GM19395 (cell line): ENCODE results near the gene SNAI3.

Source experiments
- ATAC-seq: cut with Tn5 transposase; IDR thresholded peaks from one replicate; pipeline ENCODE4 v1.9.1; 2021; ENCODE audit warnings: mild to moderate bottlenecking, moderate library complexity; ENCODE audit not compliant: unreplicated experiment

The SNAI3 gene

GRCh38 chr16:88651989-88652761 lies 34.1 kb downstream of the SNAI3 start:
- ATAC-seq, result no peak

- peak; percentile 83 for ATAC-seq
These were observed 34.9 kb downstream of the SNAI3 start for GRCh38 chr16:88651276-88651988.

GRCh38 chr16:88650749-88651275 lies 35.5 kb downstream of the SNAI3 start, which contains the start of gene CYBA:
Gene CYBA, minus strand, starts transcription at chr16:88651053. Its CDS starts 40 bp downstream, at chr16:88651013.
- peak; percentile 74 for ATAC-seq

GRCh38 chr16:88649924-88650748 lies 36.2 kb downstream of the SNAI3 start:
- ATAC-seq, result peak; percentile 19

GRCh38 chr16:88649195-88649923 lies 36.9 kb downstream of the SNAI3 start:
- ATAC-seq, result no peak

DNA sequence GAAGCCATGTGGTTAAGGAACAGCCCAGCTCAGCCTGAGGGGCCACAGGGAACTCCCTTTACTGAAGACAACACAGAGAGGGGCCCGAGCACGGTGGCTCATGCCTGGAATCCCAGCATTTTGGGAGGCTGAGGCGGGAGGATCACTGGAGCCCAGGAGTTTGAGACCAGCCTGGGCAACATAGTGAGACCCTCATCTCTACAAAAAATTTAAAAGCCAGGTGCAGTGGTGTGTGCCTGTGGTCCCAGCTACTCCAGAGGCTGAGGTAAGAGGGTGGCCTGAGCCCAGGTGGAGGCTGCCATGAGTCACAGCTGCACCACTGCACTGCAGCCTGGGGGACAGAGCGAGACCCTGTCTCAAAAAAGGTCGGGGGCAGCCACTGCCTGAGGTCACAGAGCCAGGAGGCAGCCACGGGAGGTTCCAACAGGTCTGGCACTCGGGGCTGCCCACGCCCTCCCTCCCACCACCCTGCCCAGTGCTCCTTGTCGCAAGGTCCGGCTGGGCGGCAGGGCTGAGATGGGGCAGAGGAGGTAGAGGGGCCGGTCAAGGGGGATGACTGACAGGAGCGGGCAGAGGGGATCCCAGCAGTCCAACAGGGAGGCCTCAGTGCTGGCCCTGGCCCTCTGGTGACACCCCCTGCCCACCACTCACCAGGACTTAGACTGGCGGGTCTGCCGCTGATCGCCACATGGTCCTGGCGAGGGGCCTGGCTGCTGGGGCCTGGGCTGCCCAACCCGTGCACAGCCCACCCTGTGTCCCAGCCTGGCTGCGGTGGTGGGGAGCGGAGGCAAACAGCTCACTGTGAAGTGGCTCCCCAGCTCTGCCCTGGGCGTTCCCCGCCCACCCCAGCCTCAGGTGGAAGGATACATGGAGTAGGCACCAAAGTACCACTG lies 38.9 kb downstream of the SNAI3 start:
- no peak for ATAC-seq

DNA sequence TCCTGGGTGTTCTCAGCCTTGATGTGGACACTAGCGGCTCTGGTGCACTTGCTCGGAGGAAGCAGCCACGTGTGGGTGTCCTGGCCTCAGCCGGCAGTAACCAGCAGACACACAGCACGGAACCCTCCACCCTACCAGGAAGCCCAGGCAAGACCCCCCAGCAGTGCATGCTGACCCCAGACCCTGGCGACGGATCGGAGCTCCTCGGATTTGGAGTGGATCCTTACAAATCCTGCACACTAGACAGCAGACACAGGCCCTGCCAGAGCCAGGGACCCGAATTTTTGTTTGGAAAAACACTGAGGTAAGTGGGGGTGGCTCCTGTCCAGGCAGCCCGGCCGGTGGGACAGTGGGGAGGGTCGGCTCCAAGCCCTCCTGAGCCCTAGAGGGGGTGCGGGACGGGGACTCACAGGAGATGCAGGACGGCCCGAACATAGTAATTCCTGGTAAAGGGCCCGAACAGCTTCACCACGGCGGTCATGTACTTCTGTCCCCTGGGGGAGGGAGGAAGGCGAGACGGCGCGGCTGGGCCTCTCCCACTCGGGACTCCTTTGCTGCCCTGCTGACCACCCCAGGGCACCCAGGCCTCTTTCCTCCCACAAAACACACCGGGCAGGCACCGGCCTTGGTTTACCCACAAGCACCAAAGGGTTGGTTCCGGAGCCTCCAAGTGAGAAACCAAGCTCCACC lies 39.8 kb downstream of the SNAI3 start:
- no peak for ATAC-seq

- no peak for ATAC-seq
These were observed 40.4 kb downstream of the SNAI3 start for GRCh38 chr16:88645941-88646340.

DNA sequence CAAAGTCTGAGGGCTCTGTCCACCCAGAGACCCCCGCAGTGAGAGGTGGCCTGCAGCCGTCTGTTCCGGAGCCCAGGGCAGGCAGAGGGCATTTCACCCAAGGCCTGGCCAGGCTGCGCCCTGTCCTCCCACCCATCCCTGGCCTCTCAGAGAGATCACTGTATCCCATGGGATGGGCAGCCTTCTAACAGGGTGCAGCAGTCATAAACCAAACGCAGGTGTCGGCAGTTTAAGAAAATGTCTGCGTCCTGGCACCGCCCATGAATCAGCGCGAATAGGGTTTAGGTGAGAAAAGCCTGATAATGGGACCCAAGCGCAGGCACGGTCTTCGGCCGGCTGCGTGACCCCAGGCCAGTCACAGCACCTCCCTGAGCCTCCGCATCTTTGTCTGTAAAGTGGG lies 40.9 kb downstream of the SNAI3 start:
- ATAC-seq, result no peak

GRCh38 chr16:88643644-88643932 lies 42.7 kb downstream of the SNAI3 start:
- ATAC-seq, result no peak

GRCh38 chr16:88642881-88643643 lies 43.2 kb downstream of the SNAI3 start:
- ATAC-seq, result no peak

- ATAC-seq, result no peak
These were observed 45.6 kb downstream of the SNAI3 start for GRCh38 chr16:88640498-88641247.

DNA sequence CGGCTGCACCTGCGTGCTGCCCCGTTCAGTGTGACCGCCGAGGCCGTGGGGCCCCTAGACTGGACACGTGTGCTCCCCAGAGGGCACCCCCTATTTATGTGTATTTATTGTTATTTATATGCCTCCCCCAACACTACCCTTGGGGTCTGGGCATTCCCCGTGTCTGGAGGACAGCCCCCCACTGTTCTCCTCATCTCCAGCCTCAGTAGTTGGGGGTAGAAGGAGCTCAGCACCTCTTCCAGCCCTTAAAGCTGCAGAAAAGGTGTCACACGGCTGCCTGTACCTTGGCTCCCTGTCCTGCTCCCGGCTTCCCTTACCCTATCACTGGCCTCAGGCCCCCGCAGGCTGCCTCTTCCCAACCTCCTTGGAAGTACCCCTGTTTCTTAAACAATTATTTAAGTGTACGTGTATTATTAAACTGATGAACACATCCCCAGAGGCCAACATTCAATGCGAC lies 46.2 kb downstream of the SNAI3 start:
- ATAC-seq, result no peak

- no peak for ATAC-seq
These were observed 46.9 kb downstream of the SNAI3 start for GRCh38 chr16:88639231-88640038.

DNA sequence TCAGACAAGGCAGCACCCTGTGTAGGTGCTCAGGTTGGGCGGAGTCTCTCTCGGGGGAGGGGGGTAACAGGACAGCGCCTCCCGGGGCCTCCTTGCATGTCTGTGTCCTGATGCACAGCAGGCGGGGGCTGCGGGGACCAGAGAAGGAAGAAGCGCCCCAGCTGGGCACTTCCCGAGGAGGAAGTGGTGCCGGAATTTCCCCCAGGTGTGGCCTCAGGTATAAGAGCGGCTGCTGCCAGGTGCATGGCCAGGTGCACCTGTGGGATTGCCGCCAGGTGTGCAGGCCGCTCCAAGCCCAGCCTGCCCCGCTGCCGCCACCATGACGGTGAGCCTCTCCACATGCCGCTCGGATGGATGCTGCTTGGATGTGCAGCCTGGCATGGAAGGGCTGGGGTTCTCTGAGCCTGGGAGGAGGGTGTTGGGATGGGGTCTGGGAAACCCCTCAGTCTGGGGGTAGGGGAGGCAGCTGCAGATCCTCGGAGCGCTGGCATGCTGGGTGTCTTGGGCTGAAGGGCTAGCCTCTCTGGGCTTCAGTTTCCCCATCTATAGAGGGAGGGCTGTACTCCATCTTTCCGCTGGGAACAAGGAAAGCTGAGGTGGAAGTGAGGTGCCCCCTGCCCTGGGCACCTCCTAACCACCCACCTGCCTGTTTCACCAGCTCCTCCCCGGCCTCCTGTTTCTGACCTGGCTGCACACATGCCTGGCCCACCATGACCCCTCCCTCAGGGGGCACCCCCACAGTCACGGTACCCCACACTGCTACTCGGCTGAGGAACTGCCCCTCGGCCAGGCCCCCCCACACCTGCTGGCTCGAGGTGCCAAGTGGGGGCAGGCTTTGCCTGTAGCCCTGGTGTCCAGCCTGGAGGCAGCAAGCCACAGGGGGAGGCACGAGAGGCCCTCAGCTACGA lies 47.7 kb downstream of the SNAI3 start, which contains the start of gene IL17C:
Gene IL17C (plus strand): TSS at position 250 of the 908 bp plus-strand sequence. CDS start 70 bp downstream, at position 320.
- no peak for ATAC-seq
